ENCODE data around the gene ARL11.

Gene ARL11

DNA sequence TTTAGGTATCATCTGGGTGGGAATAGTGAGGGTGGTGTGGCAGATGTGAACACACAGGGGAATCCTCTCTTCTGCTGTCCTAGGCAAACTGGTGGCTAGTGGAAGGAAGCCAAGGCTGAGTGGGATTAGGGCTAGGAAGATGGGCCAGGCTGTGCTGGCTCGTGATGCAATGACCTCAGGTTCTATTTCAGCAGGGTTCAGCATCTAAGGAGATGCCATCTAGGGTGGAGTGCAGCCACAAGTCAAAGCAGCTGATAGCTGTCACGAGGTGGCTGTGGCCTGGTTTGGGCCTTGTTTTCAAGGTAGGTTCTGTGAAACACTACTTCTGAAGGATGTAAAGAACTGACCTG, 21.6 kb downstream of the ARL11 start:
- DNase-seq: no peak

DNA sequence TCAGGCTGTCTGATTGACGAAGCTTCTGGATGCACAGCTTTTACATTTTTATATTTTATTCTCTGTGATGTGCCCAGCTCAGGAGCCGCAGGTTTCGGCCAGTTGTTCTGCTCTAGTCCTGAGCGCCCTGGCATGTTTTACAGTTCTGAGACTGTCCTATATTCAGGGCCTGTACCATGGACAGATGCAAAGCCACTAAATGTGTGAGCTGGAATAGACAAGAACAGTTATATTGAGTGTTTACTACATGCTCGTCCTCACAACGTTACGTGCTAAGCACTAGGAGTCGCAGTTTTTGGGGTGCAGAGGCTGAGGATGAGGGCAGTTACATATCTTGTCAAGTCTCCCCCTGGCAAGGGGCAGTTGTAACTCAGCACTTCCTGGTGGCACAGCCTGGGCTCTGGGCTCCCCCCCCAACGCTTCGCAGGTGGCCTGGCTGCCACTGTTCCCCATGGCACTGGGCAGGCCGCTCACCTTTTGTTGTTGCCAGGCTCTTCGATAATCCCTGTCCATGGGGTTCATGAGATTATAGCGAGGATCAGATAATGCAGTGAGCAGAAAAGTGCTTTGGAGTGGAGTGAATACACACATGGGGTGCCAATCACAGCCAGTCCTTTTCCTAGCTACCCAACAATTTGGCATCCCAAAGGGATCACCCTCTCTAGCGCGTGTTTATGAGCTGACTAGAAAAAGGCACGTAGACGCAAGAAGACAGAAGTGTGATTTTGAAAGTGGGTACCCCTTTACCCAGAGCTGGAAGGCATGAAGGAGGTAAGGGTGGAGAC, 23.5 kb downstream of the ARL11 start:
- DNase-seq: no peak

GRCh38 chr13:49652355-49653305, 24.3 kb downstream of the ARL11 start:
- DNase-seq: no peak

GRCh38 chr13:49653478-49653877, 25.2 kb downstream of the ARL11 start:
- no peak for DNase-seq

DNA sequence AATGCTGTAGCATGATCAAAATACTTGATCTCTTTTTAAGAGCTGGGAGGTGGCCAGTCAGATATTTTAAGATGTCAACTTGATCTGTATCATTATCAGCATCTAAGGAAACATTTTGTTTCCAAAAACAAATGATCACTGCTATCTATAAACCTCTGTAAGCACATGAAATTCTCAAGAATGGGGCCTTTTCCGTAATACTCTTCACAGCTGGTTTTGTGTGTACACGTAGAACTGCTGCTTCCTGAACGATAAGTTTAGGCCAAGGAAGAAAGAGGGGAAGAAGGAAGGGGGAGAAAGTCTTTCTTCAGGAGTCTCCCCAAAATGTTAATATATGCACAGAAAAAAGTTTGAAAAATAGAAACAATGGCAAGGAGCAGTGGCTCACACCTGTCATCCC, 25.7 kb downstream of the ARL11 start:
- DNase-seq: no peak

DNA sequence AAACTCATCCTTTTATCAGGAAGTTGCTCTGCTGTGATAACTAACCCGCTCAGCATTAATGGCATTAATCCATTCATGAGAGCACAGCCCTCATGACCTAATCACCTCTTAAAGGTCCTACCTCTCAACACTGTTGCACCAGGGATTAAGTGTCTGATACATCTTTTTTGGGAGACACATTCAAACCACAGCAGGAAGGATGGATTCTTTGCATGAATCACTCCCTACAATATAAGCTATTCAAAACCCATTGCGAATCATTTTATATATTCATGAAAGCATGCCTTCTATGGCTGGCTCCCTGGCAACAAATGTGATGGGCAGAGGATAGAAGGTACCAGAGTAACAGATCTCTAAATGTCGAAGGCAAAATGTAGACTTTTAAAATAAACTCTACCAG, 27.6 kb downstream of the ARL11 start:
- DNase-seq: no peak

GRCh38 chr13:49657241-49657641, 28.9 kb downstream of the ARL11 start:
- DNase-seq: no peak

DNA sequence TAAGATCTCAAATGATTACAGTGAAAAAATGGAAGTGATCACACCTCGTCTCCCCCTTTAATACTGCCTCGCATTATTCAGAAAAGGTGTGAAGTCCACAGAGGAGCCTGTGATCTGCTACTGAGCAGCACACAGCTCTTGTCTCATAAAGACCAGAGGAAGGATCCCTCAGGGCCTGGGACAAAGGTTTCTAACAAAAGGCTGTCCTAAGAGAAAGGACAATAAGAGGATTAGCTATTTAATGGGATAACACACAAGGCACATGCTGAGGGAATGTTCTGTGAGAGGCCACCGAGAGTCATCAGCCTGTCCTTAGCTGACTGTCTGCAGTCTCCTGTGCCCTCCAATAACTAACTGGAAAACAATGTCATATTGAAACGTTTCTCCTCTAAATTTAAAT, 36.3 kb downstream of the ARL11 start:
- DNase-seq: no peak

DNA sequence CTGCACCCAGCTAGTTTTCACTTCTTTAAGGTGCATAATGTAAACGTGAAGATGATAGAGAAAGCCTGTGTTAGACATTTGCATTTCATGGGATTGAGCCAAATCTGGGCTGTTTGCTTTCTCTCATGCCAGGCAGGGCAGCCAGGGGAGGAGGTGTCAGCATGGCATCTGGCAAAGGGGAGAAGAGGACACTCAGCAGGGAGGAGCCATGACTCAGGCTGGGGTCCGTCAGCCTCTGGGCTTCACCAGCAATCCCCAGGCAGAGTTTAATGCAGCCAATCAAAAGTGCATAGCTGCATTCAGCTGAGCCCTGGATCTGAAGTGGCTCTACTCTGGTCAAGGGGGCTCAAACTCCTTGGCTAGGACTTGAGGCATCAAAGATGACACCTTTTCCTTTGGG, 39.5 kb downstream of the ARL11 start:
- no peak for DNase-seq

- no peak for DNase-seq
These were observed 41.5 kb downstream of the ARL11 start for GRCh38 chr13:49669735-49670309.

- DNase-seq: no peak
These were observed 42.5 kb downstream of the ARL11 start for GRCh38 chr13:49670828-49671227.

- no peak for DNase-seq
These were observed 48.4 kb downstream of the ARL11 start for GRCh38 chr13:49676581-49677298.

DNA sequence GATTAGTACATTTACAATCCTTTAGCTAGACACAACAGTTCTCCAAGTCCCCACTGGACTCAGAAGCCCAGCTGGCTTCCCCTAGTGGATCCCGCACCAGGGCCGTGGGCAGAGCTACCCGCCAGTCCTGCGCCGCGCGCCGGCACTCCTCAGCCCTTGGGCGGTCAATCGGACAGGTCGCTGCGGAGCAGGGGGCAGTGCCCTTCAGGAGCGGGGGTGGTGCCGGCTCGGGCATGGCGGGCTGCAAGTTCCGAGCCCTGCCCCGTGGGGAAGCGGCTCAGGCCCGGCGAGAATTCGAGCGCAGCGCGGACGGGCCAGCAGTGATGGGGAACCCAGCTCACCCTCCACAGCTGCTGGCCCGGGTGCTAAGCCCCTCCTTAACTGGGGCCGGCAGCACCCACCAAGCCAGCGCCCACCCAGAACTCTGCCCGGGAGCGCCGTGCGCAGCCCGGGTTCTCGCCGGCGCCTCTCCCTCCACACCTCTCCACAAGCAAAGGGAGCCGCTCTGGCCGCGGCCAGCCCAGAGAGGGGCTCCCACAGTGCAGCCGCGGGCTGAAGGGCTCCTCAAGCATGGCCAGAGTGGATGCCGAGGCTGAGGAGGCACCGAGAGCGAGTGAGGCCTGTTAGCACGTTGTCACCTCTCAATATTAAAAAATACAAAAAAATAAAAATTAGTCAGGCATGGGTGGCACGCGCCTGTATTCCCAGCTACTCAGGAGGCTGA, 50.0 kb downstream of the ARL11 start:
- DNase-seq: no peak

DNA sequence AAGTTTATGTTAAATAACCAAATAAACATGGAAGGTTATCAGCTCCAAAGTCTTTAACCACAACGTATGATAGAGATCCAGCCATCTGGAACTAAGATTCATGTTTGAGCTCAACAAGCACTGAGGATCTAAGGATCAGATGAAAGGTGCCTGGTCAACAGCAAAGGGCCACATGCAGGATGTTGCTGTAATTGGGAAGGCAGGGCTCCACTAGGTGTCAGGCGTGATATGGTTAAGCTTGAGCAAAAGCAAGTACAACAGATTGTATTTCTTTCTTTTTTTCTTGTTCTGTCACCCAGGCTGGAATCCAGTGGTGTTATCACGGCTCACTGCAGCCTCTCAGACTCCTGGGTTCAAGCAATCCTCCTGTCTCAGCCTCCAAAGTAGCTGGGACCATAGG, 50.9 kb downstream of the ARL11 start:
- DNase-seq: no peak

DNA sequence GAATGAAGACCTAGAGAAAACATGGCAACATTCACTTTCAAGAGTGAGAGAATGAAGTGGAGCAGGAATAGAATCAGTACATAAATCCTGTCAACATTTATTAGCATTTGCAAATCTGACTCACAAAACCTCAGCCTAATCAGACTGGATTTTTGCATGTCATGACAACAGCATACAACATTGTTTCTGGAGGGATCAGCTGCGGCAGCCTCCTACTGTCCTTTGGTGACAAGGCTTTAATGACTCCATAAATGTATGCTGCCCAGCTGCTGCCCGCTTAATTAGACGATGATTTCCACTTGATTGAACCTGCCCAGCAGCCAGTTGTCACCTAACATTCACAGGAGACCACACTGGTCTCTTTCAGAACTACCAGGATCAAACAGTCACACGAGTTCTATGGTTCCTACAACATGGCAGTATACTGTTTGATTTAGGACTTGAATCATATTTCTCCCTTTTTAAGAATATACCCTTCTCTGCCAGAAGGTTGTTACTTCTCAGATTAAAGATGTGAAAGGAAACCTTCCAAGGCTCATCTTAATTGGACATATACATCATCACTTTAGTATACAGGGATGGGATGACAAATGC, 53.6 kb downstream of the ARL11 start:
- DNase-seq: no peak
